GM18526 (cell line): ENCODE data around the gene MARCOL.

ENCODE experiments used
- POLR2A ChIP-seq: IDR thresholded peaks from 3 replicates; pipeline ENCODE4 v1.6.1; 2011; ENCODE audit not compliant: insufficient read length; ENCODE audit errors: extremely low read depth

The MARCOL gene

DNA sequence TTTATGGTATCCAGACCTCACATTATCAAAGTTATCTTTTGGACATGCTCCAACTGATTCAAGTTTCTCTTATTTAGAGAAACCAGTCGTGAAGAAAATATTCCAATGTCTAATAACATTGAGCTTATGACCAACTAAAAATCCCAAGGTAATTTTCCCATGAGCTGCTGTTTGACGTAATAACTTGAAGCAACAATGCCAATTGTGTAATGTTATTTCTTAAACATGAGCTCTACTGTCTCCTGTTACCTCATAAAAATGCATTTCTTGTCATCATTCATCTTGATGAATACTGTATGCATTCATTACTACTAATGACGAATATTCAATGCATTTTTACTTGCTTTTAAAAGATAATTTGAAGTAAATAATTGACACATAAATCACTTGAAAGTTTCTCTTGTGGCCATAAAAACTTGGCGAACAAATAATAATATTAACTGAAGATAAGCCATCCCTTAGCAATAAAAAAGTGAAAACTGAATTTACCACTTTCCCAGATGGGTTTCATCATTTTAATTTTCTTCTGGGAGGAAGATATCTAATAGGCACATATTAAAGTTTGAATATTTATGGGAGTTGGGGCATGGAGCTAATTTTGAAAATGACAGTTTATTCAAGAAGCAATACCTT, 424 bp upstream of the MARCOL start:
- no peak for TF ChIP-seq POLR2A

DNA sequence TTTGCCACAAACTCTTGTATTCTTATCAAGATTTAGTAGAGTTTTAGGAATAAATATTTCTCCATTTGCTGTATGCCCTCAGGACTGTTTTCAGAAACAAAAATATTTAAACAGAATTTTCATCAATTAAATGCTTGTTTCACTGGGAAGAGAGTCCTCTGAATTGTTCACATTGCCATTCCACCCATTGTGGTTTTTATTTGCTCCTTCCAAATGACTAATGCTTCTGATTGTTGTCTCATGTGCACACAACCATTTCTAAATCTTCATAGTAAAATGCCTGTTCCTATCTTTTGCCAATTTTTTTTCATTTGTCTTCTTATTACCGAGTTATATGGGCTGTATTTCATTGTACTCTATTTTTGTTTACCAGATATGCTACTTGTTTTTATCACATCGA, 10.6 kb downstream of the MARCOL start:
- TF ChIP-seq POLR2A, result no peak

DNA sequence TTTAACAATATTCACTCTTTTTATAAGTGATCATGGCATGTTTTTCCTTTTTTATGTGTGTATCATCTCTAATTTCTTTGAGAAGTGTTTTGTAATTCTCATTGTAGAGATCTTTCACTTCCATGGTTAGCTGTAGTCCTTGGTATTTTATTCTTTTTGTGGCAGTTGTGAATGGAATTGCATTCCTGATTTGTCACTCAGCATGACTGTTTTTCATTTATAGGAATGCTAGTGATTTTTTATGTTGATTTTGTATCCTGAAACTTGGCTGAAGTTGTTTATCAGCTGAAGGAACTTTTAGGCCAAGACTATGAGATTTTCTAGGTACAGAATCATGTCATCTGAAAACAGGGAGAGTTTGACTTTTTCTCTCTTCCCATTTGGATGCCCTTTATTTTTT, 17.1 kb downstream of the MARCOL start:
- TF ChIP-seq POLR2A, result no peak

DNA sequence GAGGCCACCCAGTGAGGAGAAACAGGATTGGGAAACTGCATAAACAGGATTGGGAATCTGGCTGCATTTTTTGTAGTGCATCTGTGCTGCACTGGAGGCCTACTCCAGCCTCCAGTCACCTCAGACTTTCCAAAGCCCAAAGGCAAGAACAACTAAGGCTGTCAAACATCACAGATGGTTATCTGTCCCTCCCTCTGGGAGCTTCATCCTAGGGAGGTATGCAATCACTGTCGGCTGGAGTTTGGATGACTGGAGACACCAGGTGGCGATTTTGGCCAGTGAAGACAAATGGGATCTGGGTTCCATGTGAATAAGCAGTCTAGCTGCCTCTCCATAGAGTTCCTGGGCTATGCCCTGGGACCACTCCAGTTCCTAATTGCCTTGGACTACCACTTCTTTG, 21.0 kb downstream of the MARCOL start:
- no peak for TF ChIP-seq POLR2A

DNA sequence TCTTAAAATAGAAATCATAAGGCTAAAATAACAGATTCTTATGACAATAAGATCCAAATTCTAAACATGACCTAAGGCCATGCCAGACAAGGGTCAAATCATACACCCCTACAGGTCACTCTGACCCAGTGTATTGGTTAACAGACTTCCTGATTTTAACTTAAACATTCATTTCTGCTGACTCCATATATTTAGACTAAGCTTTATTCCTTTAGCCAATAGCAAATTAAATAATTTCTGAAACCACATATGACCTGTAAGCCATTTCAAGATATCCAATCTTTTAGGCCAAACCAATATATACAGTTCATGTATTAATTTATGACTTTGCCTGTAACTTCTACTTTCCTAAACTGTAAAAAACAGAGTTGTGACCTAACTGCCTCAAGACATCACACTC, 22.9 kb downstream of the MARCOL start:
- TF ChIP-seq POLR2A, result no peak

DNA sequence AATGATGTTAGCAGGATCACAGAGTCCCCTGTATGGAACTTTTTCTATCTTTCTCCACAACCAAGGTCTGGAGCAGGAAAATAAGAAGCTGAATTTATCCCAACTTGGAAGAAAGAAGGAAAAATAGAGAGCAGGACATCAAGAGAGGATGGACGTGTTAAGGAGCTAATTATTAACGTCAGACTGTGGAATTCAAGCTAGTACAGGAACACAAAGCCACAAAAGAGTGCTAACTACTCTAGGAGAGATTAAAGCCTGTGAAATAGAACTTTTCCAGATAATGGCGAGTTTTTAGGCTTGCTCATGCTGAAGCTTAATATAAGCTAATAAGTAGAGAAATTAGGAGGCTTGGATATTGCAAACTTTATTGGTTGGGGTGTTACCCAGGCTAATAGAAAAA, 29.6 kb downstream of the MARCOL start:
- no peak for TF ChIP-seq POLR2A

DNA sequence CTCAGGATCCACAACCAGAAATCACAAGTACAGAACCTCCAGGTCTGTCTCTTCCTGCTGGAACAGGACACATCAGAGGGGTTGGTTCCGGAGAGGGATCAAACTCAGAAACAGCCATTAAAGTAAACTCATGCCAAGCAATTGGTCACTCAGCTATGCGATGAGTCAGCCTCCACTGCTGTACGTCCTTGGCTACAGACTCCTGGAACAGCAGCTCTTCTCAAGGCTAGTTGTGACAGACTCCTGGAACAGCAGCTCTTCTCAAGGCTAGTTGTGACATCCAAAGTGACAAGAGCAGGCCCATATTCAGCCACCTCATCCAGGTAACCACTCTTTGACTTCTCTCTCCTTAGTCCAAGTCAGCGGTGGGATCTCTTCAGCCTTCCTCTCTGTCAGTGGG, 30.2 kb downstream of the MARCOL start, which contains the start of gene SPINK13:
SPINK13 (plus strand) TSS at position 229 of the 400 bp plus-strand sequence. CDS start 1,279 bp downstream, outside the sequence.
- no peak for TF ChIP-seq POLR2A

DNA sequence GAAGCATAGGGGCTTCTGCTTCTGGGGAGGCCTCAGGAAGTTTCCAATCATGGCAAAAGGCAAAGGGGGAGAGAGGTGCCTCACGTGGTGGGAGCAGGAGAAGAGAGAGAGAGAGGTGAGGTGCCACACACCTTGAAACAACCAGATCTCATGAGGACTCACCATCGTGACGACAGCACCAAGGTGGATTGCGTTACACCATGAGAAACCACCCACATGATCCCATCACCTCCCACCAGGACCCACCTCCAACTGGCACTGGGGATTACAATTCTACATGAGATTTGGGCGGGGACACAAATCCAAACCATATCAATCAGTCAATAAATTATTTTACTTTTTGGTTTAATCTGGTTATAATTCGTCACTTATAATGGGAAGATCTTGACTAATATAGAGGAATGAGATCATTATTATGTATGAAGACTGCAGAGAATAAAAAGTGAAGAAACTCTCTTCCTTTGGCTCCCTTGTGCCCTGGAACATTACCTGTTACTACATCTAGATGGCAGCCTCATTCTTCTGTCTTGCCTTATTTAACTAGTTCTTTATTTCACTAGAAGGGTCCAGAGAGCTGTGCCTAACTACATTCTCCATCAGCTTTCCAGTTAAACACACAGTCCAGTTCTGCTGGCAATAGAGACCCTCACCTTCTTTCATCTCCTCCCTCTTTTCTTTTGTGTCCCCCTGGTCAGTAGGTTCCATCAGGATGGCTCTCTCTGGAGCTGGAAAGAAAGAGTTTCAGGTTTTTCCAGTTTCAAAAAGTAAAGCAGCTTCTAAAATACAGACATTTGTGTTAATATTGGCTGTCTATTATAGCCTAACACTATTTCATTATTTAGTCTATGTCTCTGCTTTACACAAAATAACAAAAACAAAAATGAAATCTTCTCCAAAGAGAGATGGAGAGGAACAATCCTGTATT, 52.2 kb downstream of the MARCOL start:
- TF ChIP-seq POLR2A, result no peak
